CD14-positive monocyte (primary cell): ENCODE measurements around the gene ARFGEF2. TPM values are rescaled to one million over a fixed set of nuclear protein-coding genes. Genes with fewer than 3 reads are reported as not detected.

Source experiments
- DNase-seq, 3 donors: peaks; one replicate each; pipeline ENCODE4 v3.0.0-alpha.2; 2011 to 2022
- H2AFZ ChIP-seq: 2 replicates; pipeline ENCODE4 v1.6.0; 2012; ENCODE audit warnings: mild to moderate bottlenecking, low read depth, low read length, inconsistent platforms; ENCODE audit not compliant: insufficient read depth, poor library complexity, severe bottlenecking
- H3K27ac ChIP-seq, 2 donors: 1 replicate in 1 of 2; 2 replicates in 1 of 2; pipeline ENCODE4 v1.5.1; 2012 to 2013; ENCODE audit warnings: low read length in 2 of 2, control low read depth in 1 of 2, inconsistent platforms in 1 of 2, low read depth in 1 of 2, mild to moderate bottlenecking in 1 of 2
- H3K27me3 ChIP-seq, 2 donors: one replicate each; pipeline versions ENCODE4 v1.6.0 to v1.6.1; 2011 to 2013; ENCODE audit warnings: low read length in 2 of 2; ENCODE audit not compliant: control insufficient read depth in 2 of 2, insufficient read depth in 2 of 2
- H3K36me3 ChIP-seq, 2 donors: replicated peaks in 1 of 2; 1 replicate in 1 of 2; 2 replicates in 1 of 2; pipeline versions ENCODE4 v1.5.1 to v1.6.1; 2012 to 2013; ENCODE audit warnings: low read length in 2 of 2, control low read depth in 1 of 2, inconsistent platforms in 1 of 2, mild to moderate bottlenecking in 1 of 2; ENCODE audit not compliant: insufficient read depth in 2 of 2, control insufficient read depth in 1 of 2
- H3K4me1 ChIP-seq, 2 donors: 1 replicate in 1 of 2; 2 replicates in 1 of 2; pipeline versions ENCODE4 v1.5.1 to v1.6.1; 2012 to 2013; ENCODE audit warnings: low read length in 2 of 2, control low read depth in 1 of 2, inconsistent platforms in 1 of 2, mild to moderate bottlenecking in 1 of 2, moderate library complexity in 1 of 2; ENCODE audit not compliant: insufficient read depth in 2 of 2, control insufficient read depth in 1 of 2
- H3K4me2 ChIP-seq: replicated peaks from 2 replicates; pipeline ENCODE3; 2012; ENCODE audit warnings: low read length, moderate library complexity, mild to moderate bottlenecking; ENCODE audit not compliant: poor library complexity, severe bottlenecking; ENCODE audit errors: extremely low read depth
- H3K4me3 ChIP-seq, 3 experiments: fragments of 200-600 bp in 1 of 3; sonication (generic) in 1 of 3; replicated peaks in 1 of 3; 1 replicate in 2 of 3; 2 replicates in 1 of 3; pipeline ENCODE4 v1.5.1; 2011 to 2013; ENCODE audit warnings: low read length in 3 of 3, mild to moderate bottlenecking in 3 of 3, control low read depth in 2 of 3, low read depth in 2 of 3, inconsistent platforms in 1 of 3, moderate library complexity in 1 of 3
- H3K79me2 ChIP-seq: 2 replicates; pipeline ENCODE4 v1.6.0; 2012; ENCODE audit warnings: mild to moderate bottlenecking, control low read depth, inconsistent platforms, low read length, moderate library complexity; ENCODE audit not compliant: insufficient read depth
- H3K9ac ChIP-seq: 2 replicates; pipeline ENCODE4 v1.6.0; 2017; ENCODE audit warnings: low read length, mild to moderate bottlenecking; ENCODE audit not compliant: insufficient read depth, poor library complexity, severe bottlenecking
- H3K9me3 ChIP-seq, 2 donors: replicated peaks in 1 of 2; 1 replicate in 1 of 2; 2 replicates in 1 of 2; pipeline versions ENCODE4 v1.5.1 to v1.6.1; 2012 to 2013; ENCODE audit warnings: low read length in 2 of 2, control low read depth in 1 of 2; ENCODE audit not compliant: control insufficient read depth in 1 of 2, insufficient read depth in 1 of 2
- H4K20me1 ChIP-seq: 2 replicates; pipeline ENCODE4 v1.6.0; 2012; ENCODE audit warnings: mild to moderate bottlenecking, low read length, control low read depth, moderate library complexity; ENCODE audit not compliant: insufficient read depth
- H3K27ac Mint-ChIP-seq, 7 donors: one replicate each; pipeline ENCODE4 v1.8.0; 2020; ENCODE audit warnings: mild to moderate bottlenecking in 7 of 7, mixed read lengths in 7 of 7, moderate library complexity in 6 of 7, inconsistent platforms in 2 of 7
- H3K27me3 Mint-ChIP-seq, 3 donors: one replicate each; pipeline ENCODE4 v1.8.0; 2021 to 2022; ENCODE audit warnings: low read depth in 3 of 3, mild to moderate bottlenecking in 3 of 3, mixed read lengths in 3 of 3, moderate library complexity in 3 of 3, inconsistent platforms in 1 of 3
- H3K36me3 Mint-ChIP-seq, 2 donors: one replicate each; pipeline ENCODE4 v1.8.0; 2020; ENCODE audit warnings: mixed read lengths in 2 of 2, inconsistent platforms in 1 of 2, mild to moderate bottlenecking in 1 of 2
- H3K4me1 Mint-ChIP-seq: one replicate; pipeline ENCODE4 v1.8.0; 2020; ENCODE audit warnings: mild to moderate bottlenecking, mixed read lengths
- H3K4me3 Mint-ChIP-seq, 2 donors: one replicate each; pipeline ENCODE4 v1.8.0; 2020; ENCODE audit warnings: mild to moderate bottlenecking in 2 of 2, mixed read lengths in 2 of 2, moderate library complexity in 1 of 2
- H3K9me3 Mint-ChIP-seq, 7 donors: one replicate each; pipeline ENCODE4 v1.8.0; 2020 to 2022; ENCODE audit warnings: mixed read lengths in 7 of 7, mild to moderate bottlenecking in 6 of 7, moderate library complexity in 6 of 7, inconsistent platforms in 2 of 7
- CTCF ChIP-seq: fragments of 200-600 bp; IDR thresholded peaks from one replicate; pipeline ENCODE4 v1.8.0; 2022; ENCODE audit warnings: antibody characterized with exemption, mild to moderate bottlenecking
- WGBS: methylation state at CpG from one replicate; pipeline ENCODE4 v1.1.5; 2013; ENCODE audit warnings: missing lambda C conversion rate; ENCODE audit not compliant: insufficient coverage; 5-methylcytosine and 5-hydroxymethylcytosine counted together
- intact Hi-C, 2 donors: fragments of 100-400 bp; cut with micrococcal nuclease; formaldehyde crosslinking; loops; one replicate each; pipeline versions ENCODE4 v1.15.0 to v1.15.1; 2023
- polyA plus RNA-seq, 3 donors: library from polyadenylated mRNA; depleted of rRNA in 1 of 3; unstranded in 2 of 3; stranded (reverse) in 1 of 3; fragments of 300-500 nt in 2 of 3; fragments of >200 nt in 1 of 3; fragmentation: Illumina TruSeq in 2 of 3; gene quantifications; 1 replicate in 2 of 3; 2 replicates in 1 of 3; pipeline ENCODE4 v1.2.3, GENCODE V29; 2012 to 2021

ARFGEF2 gene
- polyA plus RNA-seq, 3 donors, result 4.6 to 10.9 (median 5.5) TPM

- H3K4me1 ChIP-seq, result no peaks in the 10 kb centered on the region
- peaks cover 24 to 45% of the 10 kb centered on the region in 2 donors for H3K36me3 Mint-ChIP-seq
- no peak overlapping the region for H3K9ac ChIP-seq
- H3K4me1 Mint-ChIP-seq, result peaks cover 3% of the 10 kb centered on the region
- no peak overlapping the region for H2AFZ ChIP-seq
- H3K36me3 ChIP-seq, result peaks cover 26 to 34% of the 10 kb centered on the region in 2 donors
- peaks cover 0 to 1% (median 0%) of the 10 kb centered on the region in 7 donors for H3K9me3 Mint-ChIP-seq
- no peak for TF ChIP-seq CTCF
- intact Hi-C loops, result no loop called here
- H4K20me1 ChIP-seq, result peaks cover 72% of the 10 kb centered on the region
- H3K27ac ChIP-seq, result no peak overlapping the region
- no peak overlapping the region for H3K4me3 ChIP-seq
- no peak overlapping the region for H3K4me2 ChIP-seq
- peaks cover 66% of the 10 kb centered on the region for H3K79me2 ChIP-seq
- H3K27me3 ChIP-seq, result no peaks in the 10 kb centered on the region
- no peak for DNase-seq
- peaks cover 0 to 4% (median 0%) of the 10 kb centered on the region in 3 donors for H3K27me3 Mint-ChIP-seq
- no peak overlapping the region for H3K4me3 Mint-ChIP-seq
- peak overlapping the region in 1 of 7 donors; percentile 52 for H3K27ac Mint-ChIP-seq
- WGBS, result 100% methylated on average over 3 of the region's 6 CpGs
- no peaks in the 10 kb centered on the region for H3K9me3 ChIP-seq
Observed at GRCh38 chr20:48938670-48939069, 17.2 kb downstream of the ARFGEF2 start.

- no peak overlapping the region for H2AFZ ChIP-seq
- peaks cover 56% of the 10 kb centered on the region for H3K79me2 ChIP-seq
- H3K4me1 ChIP-seq, result no peaks in the 10 kb centered on the region
- Mint-ChIP-seq H3K4me3 (no peak overlapping the region), H3K27ac (no peak overlapping the region), H3K9me3 (no peaks in the 10 kb centered on the region), H3K27me3 (no peaks in the 10 kb centered on the region), H3K4me1 (no peaks in the 10 kb centered on the region), H3K36me3 (peaks cover 34 to 57% of the 10 kb centered on the region in 2 donors)
- H3K36me3 ChIP-seq, result peaks cover 39 to 49% of the 10 kb centered on the region in 2 donors
- no peak for TF ChIP-seq CTCF
- intact Hi-C loops, result no loop called here
- H3K9me3 ChIP-seq, result no peaks in the 10 kb centered on the region
- no peak overlapping the region for H3K4me2 ChIP-seq
- H3K9ac ChIP-seq, result no peak overlapping the region
- H3K4me3 ChIP-seq, result no peak overlapping the region
- peaks cover 76% of the 10 kb centered on the region for H4K20me1 ChIP-seq
- H3K27ac ChIP-seq, result no peak overlapping the region
- WGBS, result no CpG with 5 or more reads among the region's 2 CpGs
- no peak for DNase-seq
- H3K27me3 ChIP-seq, result no peaks in the 10 kb centered on the region
Observed at GRCh38 chr20:48940170-48940569, 18.7 kb downstream of the ARFGEF2 start.
